ENCODE data around the gene EWSR1.
"Not testable (repeated sequence)": the region's sequence is repeated elsewhere in the genome, so short reads cannot be mapped to it uniquely, and the experiment has no call there.

The EWSR1 gene

GRCh38 chr22:29231971-29232959 is 35.8 kb upstream of the EWSR1 start:
- Histone ChIP-seq H3K56ac (ENCODE audit: low read length) (no peak overlapping the region), H3K4ac (ENCODE audit: low read depth, low read length) (no peak overlapping the region), H2AK5ac (ENCODE audit: low read length) (no peak overlapping the region), H4K8ac (ENCODE audit: low read depth, low read length) (no peak overlapping the region), H3K23ac (ENCODE audit: low read length) (no peak overlapping the region), H2BK5ac (ENCODE audit: low read length) (no peak overlapping the region), H3K79me1 (ENCODE audit: low read length) (no peaks in the 10 kb centered on the region), H3K79me2 (ENCODE audit: control insufficient read depth, insufficient read depth, low read length) (no peaks in the 10 kb centered on the region), H3K27me3 (ENCODE audit: insufficient read depth, low read length, poor library complexity) (no peaks in the 10 kb centered on the region), H3K9ac (ENCODE audit: low read length) (no peak overlapping the region), H3K4me1 (ENCODE audit: control insufficient read depth, low read depth, low read length) (no peaks in the 10 kb centered on the region), H3K36me3 (ENCODE audit: control insufficient read depth, insufficient read depth, low read length) (no peaks in the 10 kb centered on the region), H4K5ac (ENCODE audit: low read length) (no peak overlapping the region), H3K4me3 (ENCODE audit: low read length) (no peak overlapping the region), H3K18ac (ENCODE audit: low read length) (no peak overlapping the region), H3K4me2 (ENCODE audit: low read length) (no peak overlapping the region), H2BK15ac (replicated peaks; ENCODE audit: low read depth) (no peak overlapping the region), H2BK120ac (ENCODE audit: low read depth, low read length) (no peak overlapping the region), H3K27ac (ENCODE audit: low read depth, low read length) (no peak overlapping the region)
- no peak for DNase-seq
- no CpG with 5 or more reads among the region's 22 CpGs for WGBS (ENCODE audit: extremely low coverage, insufficient coverage, low lambda C conversion rate)

- Histone ChIP-seq H3K23ac (ENCODE audit: low read length) (no peak overlapping the region), H3K79me2 (ENCODE audit: control insufficient read depth, insufficient read depth, low read length) (no peaks in the 10 kb centered on the region), H4K8ac (ENCODE audit: low read depth, low read length) (no peak overlapping the region), H3K27me3 (ENCODE audit: insufficient read depth, low read length, poor library complexity) (no peaks in the 10 kb centered on the region), H2BK15ac (replicated peaks; ENCODE audit: low read depth) (no peak overlapping the region), H3K18ac (ENCODE audit: low read length) (no peak overlapping the region), H3K36me3 (ENCODE audit: control insufficient read depth, insufficient read depth, low read length) (no peaks in the 10 kb centered on the region), H2AK5ac (ENCODE audit: low read length) (no peak overlapping the region), H3K27ac (ENCODE audit: low read depth, low read length) (no peak overlapping the region), H3K4me2 (ENCODE audit: low read length) (no peak overlapping the region), H3K4me1 (ENCODE audit: control insufficient read depth, low read depth, low read length) (no peaks in the 10 kb centered on the region), H4K5ac (ENCODE audit: low read length) (no peak overlapping the region), H3K4me3 (ENCODE audit: low read length) (no peak overlapping the region), H3K79me1 (ENCODE audit: low read length) (no peaks in the 10 kb centered on the region), H3K4ac (ENCODE audit: low read depth, low read length) (no peak overlapping the region), H2BK120ac (ENCODE audit: low read depth, low read length) (no peak overlapping the region), H3K9ac (ENCODE audit: low read length) (no peak overlapping the region), H3K56ac (ENCODE audit: low read length) (no peak overlapping the region), H2BK5ac (ENCODE audit: low read length) (no peak overlapping the region)
- WGBS (ENCODE audit: extremely low coverage, insufficient coverage, low lambda C conversion rate), result no CpG with 5 or more reads among the region's 1 CpG
- no peak for DNase-seq
These were observed 34.7 kb upstream of the EWSR1 start for GRCh38 chr22:29233277-29233877.

GRCh38 chr22:29240481-29240880 is 27.6 kb upstream of the EWSR1 start:
- H3K79me2 ChIP-seq (ENCODE audit: control insufficient read depth, insufficient read depth, low read length); H4K5ac ChIP-seq (ENCODE audit: low read length); H2BK15ac ChIP-seq (replicated peaks; ENCODE audit: low read depth); H3K23ac ChIP-seq (ENCODE audit: low read length); H4K8ac ChIP-seq (ENCODE audit: low read depth, low read length); H3K27me3 ChIP-seq (ENCODE audit: insufficient read depth, low read length, poor library complexity); H3K4me2 ChIP-seq (ENCODE audit: low read length); H2BK5ac ChIP-seq (ENCODE audit: low read length); H2AK5ac ChIP-seq (ENCODE audit: low read length); H3K18ac ChIP-seq (ENCODE audit: low read length); H3K4me1 ChIP-seq (ENCODE audit: control insufficient read depth, low read depth, low read length); H3K9ac ChIP-seq (ENCODE audit: low read length); H3K79me1 ChIP-seq (ENCODE audit: low read length); H3K56ac ChIP-seq (ENCODE audit: low read length); H3K4me3 ChIP-seq (ENCODE audit: low read length); H3K36me3 ChIP-seq (ENCODE audit: control insufficient read depth, insufficient read depth, low read length); H2BK120ac ChIP-seq (ENCODE audit: low read depth, low read length); H3K27ac ChIP-seq (ENCODE audit: low read depth, low read length); DNase-seq; H3K4ac ChIP-seq (ENCODE audit: low read depth, low read length): not testable (repeated sequence)
- no CpG with 5 or more reads among the region's 9 CpGs for WGBS (ENCODE audit: extremely low coverage, insufficient coverage, low lambda C conversion rate)

GRCh38 chr22:29243874-29244446 is 24.1 kb upstream of the EWSR1 start:
- WGBS (ENCODE audit: extremely low coverage, insufficient coverage, low lambda C conversion rate), result no CpG with 5 or more reads among the region's 11 CpGs
- no peak for DNase-seq
- Histone ChIP-seq H2BK5ac (ENCODE audit: low read length) (no peak overlapping the region), H3K4ac (ENCODE audit: low read depth, low read length) (no peak overlapping the region), H3K79me2 (ENCODE audit: control insufficient read depth, insufficient read depth, low read length) (no peaks in the 10 kb centered on the region), H3K27ac (ENCODE audit: low read depth, low read length) (no peak overlapping the region), H4K5ac (ENCODE audit: low read length) (no peak overlapping the region), H2AK5ac (ENCODE audit: low read length) (no peak overlapping the region), H3K18ac (ENCODE audit: low read length) (no peak overlapping the region), H3K56ac (ENCODE audit: low read length) (no peak overlapping the region), H3K36me3 (ENCODE audit: control insufficient read depth, insufficient read depth, low read length) (no peaks in the 10 kb centered on the region), H3K4me2 (ENCODE audit: low read length) (no peak overlapping the region), H3K27me3 (ENCODE audit: insufficient read depth, low read length, poor library complexity) (no peaks in the 10 kb centered on the region), H3K9ac (ENCODE audit: low read length) (no peak overlapping the region), H2BK120ac (ENCODE audit: low read depth, low read length) (no peak overlapping the region), H4K8ac (ENCODE audit: low read depth, low read length) (no peak overlapping the region), H3K23ac (ENCODE audit: low read length) (no peak overlapping the region), H3K79me1 (ENCODE audit: low read length) (no peaks in the 10 kb centered on the region), H3K4me3 (ENCODE audit: low read length) (no peak overlapping the region), H2BK15ac (replicated peaks; ENCODE audit: low read depth) (no peak overlapping the region), H3K4me1 (ENCODE audit: control insufficient read depth, low read depth, low read length) (no peaks in the 10 kb centered on the region)

GRCh38 chr22:29244785-29245625 is 23.1 kb upstream of the EWSR1 start:
- Histone ChIP-seq H3K79me2 (ENCODE audit: control insufficient read depth, insufficient read depth, low read length) (no peaks in the 10 kb centered on the region), H2BK120ac (ENCODE audit: low read depth, low read length) (no peak overlapping the region), H3K27me3 (ENCODE audit: insufficient read depth, low read length, poor library complexity) (no peaks in the 10 kb centered on the region), H3K18ac (ENCODE audit: low read length) (no peak overlapping the region), H4K8ac (ENCODE audit: low read depth, low read length) (no peak overlapping the region), H3K56ac (ENCODE audit: low read length) (no peak overlapping the region), H2BK15ac (replicated peaks; ENCODE audit: low read depth) (no peak overlapping the region), H3K4me2 (ENCODE audit: low read length) (no peak overlapping the region), H3K36me3 (ENCODE audit: control insufficient read depth, insufficient read depth, low read length) (no peaks in the 10 kb centered on the region), H2BK5ac (ENCODE audit: low read length) (no peak overlapping the region), H3K4me3 (ENCODE audit: low read length) (no peak overlapping the region), H3K4me1 (ENCODE audit: control insufficient read depth, low read depth, low read length) (no peaks in the 10 kb centered on the region), H3K27ac (ENCODE audit: low read depth, low read length) (no peak overlapping the region), H2AK5ac (ENCODE audit: low read length) (no peak overlapping the region), H3K23ac (ENCODE audit: low read length) (no peak overlapping the region), H3K79me1 (ENCODE audit: low read length) (no peaks in the 10 kb centered on the region), H3K9ac (ENCODE audit: low read length) (no peak overlapping the region), H3K4ac (ENCODE audit: low read depth, low read length) (no peak overlapping the region), H4K5ac (ENCODE audit: low read length) (no peak overlapping the region)
- no CpG with 5 or more reads among the region's 7 CpGs for WGBS (ENCODE audit: extremely low coverage, insufficient coverage, low lambda C conversion rate)
- no peak for DNase-seq

Data from mesendoderm (in vitro differentiated cells).